ENCODE measurements around the gene SIRT3.
"Not testable (repeated sequence)": the region's sequence is repeated elsewhere in the genome, so short reads cannot be mapped to it uniquely, and the experiment has no call there.

DNA sequence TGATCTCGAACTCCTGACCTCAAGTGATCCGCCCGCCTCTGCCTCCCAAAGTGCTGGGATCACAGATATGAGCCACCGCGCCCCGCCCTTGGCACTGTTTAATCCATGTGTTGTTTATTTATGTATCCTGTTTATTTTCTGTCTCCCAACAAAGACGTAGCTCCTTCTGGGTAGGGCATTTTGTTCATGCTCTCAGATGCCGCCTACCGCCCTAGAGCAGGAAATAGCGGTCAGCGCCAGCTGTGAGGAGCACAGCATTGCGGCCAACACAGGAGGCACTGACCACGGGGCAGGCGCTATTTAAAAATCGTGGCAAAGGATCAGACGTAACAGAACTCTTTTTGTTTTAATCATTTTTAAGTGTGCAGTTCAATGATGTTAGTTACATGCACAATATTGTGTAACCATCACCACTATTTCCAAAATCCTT is 32.6 kb upstream of the SIRT3 start:
- TF ChIP-seq, protein P1, sequence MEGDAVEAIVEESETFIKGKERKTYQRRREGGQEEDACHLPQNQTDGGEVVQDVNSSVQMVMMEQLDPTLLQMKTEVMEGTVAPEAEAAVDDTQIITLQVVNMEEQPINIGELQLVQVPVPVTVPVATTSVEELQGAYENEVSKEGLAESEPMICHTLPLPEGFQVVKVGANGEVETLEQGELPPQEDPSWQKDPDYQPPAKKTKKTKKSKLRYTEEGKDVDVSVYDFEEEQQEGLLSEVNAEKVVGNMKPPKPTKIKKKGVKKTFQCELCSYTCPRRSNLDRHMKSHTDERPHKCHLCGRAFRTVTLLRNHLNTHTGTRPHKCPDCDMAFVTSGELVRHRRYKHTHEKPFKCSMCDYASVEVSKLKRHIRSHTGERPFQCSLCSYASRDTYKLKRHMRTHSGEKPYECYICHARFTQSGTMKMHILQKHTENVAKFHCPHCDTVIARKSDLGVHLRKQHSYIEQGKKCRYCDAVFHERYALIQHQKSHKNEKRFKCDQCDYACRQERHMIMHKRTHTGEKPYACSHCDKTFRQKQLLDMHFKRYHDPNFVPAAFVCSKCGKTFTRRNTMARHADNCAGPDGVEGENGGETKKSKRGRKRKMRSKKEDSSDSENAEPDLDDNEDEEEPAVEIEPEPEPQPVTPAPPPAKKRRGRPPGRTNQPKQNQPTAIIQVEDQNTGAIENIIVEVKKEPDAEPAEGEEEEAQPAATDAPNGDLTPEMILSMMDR (IDR thresholded peaks at IDR 0.05): not testable (repeated sequence)
- not testable (repeated sequence) for TF ChIP-seq POLR2A (IDR thresholded peaks at IDR 0.05)
